SK-N-SH (cell line): ENCODE data around the gene CD244.

Source experiments
- EZH2phosphoT487 ChIP-seq: fragments of 200-600 bp; sonication (generic); IDR thresholded peaks from 2 replicates; pipeline ENCODE4 v1.6.1; 2017; ENCODE audit warnings: low read depth, mixed run types, mild to moderate bottlenecking, antibody characterized with exemption, moderate library complexity, borderline replicate concordance
- FOXJ3 ChIP-seq: sonication (generic); formaldehyde crosslinking; IDR thresholded peaks from 2 replicates; pipeline ENCODE4 v1.5.1; 2020; ENCODE audit warnings: mild to moderate bottlenecking, missing genetic modification reagents
- USF2 ChIP-seq: fragments of 150-350 bp; IDR thresholded peaks from 2 replicates; pipeline ENCODE4 v1.6.1; 2017; ENCODE audit warnings: antibody characterized with exemption, low read length, low read depth, borderline replicate concordance
- TF ChIP-seq, protein P1 (sequence below): IDR thresholded peaks from 2 replicates; pipeline ENCODE4 v1.6.1; 2012; ENCODE audit warnings: mild to moderate bottlenecking, low read depth, low read length, moderate library complexity

- TF ChIP-seq FOXJ3 (CRISPR knock-in tag) (no peak), EZH2phosphoT487 (no peak), USF2 (no peak)
- TF ChIP-seq, protein P1, sequence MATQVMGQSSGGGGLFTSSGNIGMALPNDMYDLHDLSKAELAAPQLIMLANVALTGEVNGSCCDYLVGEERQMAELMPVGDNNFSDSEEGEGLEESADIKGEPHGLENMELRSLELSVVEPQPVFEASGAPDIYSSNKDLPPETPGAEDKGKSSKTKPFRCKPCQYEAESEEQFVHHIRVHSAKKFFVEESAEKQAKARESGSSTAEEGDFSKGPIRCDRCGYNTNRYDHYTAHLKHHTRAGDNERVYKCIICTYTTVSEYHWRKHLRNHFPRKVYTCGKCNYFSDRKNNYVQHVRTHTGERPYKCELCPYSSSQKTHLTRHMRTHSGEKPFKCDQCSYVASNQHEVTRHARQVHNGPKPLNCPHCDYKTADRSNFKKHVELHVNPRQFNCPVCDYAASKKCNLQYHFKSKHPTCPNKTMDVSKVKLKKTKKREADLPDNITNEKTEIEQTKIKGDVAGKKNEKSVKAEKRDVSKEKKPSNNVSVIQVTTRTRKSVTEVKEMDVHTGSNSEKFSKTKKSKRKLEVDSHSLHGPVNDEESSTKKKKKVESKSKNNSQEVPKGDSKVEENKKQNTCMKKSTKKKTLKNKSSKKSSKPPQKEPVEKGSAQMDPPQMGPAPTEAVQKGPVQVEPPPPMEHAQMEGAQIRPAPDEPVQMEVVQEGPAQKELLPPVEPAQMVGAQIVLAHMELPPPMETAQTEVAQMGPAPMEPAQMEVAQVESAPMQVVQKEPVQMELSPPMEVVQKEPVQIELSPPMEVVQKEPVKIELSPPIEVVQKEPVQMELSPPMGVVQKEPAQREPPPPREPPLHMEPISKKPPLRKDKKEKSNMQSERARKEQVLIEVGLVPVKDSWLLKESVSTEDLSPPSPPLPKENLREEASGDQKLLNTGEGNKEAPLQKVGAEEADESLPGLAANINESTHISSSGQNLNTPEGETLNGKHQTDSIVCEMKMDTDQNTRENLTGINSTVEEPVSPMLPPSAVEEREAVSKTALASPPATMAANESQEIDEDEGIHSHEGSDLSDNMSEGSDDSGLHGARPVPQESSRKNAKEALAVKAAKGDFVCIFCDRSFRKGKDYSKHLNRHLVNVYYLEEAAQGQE, result no peak
Measured at GRCh38 chr1:160799641-160800040, 63.0 kb downstream of the CD244 start.
